ENCODE results near the gene CKLF.

CKLF gene

DNA sequence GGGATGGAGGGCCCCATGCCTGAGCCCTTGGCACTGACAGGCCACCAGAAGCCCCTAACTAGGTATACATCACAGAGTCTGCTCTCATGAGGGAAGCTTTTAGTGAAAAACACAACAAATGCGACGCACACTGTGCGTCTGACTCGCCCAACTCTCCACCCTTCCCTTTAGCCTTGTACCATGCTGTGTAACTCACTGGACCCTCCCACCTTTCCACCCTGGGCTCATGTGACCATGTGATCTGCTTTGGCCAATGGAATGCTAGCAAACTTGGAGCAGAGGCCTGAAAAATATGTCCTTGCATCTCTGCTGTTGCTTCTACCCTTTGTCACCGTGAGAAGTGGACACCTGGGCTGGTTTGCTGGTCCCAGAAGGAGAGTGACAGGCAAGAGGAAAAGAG lies 24.1 kb upstream of the CKLF start:
- TF ChIP-seq CTCF (IDR thresholded peaks at IDR 0.05; ENCODE audit: insufficient read depth, low read length, poor library complexity, severe bottlenecking) (no peak), EZH2phosphoT487 (conservative IDR thresholded peaks at IDR 0.05; ENCODE audit: low read length) (no peak)
- H3F3A ChIP-seq (ENCODE audit: insufficient read depth): peaks cover 11% of the 10 kb centered on the region
- H4K20me1 ChIP-seq (ENCODE audit: low read depth, low read length): no peaks in the 10 kb centered on the region
- H3K27ac ChIP-seq (ENCODE audit: low read depth, low read length): no peak overlapping the region
- H3K27me3 ChIP-seq (ENCODE audit: low read length): no peaks in the 10 kb centered on the region
- H2AFZ ChIP-seq (ENCODE audit: low read depth, low read length, severe bottlenecking): no peak overlapping the region
- H3K79me2 ChIP-seq (ENCODE audit: insufficient read depth, low read length): no peaks in the 10 kb centered on the region
- no peaks in the 10 kb centered on the region for H3K9me3 ChIP-seq (ENCODE audit: insufficient read depth, low read length)
- no peak overlapping the region for H3K4me2 ChIP-seq (ENCODE audit: low read depth, low read length, poor library complexity, severe bottlenecking)
- H3K36me3 ChIP-seq (ENCODE audit: low read length): no peaks in the 10 kb centered on the region
- no peak overlapping the region for H3K4me3 ChIP-seq (ENCODE audit: insufficient read depth, low read length, poor library complexity, severe bottlenecking)
- H3K9ac ChIP-seq (ENCODE audit: low read length): no peak overlapping the region
- H3K9me2 ChIP-seq (replicated peaks; ENCODE audit: insufficient read depth, low read length): no peaks in the 10 kb centered on the region

DNA sequence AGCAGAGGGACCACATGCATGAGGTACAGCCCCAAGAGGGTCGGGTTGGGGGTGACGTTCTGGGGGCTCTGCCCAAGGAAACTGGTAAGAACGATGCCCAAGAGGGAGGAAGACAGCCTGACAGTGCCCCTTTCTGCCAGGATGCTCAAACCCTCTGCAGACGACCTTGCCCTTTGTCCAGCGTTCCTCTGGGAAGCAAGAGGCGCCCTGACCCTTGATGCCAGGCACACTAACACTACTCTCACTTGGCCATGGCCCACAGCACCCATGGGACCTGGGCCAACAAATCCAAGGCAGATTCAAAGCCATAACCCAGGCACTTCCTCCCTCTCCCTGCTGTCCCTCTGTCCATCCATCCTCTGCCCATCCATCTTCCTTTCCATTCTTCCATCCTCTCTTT lies 22.9 kb upstream of the CKLF start:
- no peaks in the 10 kb centered on the region for H3K36me3 ChIP-seq (ENCODE audit: low read length)

DNA sequence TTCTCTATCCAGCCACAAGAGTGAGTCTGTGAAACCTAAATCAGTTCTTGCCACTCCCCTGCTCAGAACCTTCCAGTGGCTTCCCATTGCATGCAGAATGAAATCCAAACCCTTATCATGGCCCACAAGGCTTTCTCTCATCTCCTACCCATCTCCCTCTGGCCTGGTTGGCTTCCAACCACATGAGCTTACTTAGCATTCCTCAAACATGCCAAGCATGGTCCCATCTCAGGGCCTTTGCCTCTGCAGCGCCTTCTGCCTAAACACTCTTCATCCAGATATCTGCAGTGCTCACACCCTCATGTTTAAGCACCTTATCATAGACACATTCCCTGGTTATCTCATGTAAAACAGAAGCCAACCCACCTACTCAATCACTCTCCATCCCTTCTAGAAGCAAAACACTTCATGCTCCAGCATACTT lies 18.0 kb upstream of the CKLF start:
- no peaks in the 10 kb centered on the region for H3K79me2 ChIP-seq (ENCODE audit: insufficient read depth, low read length)
- H3F3A ChIP-seq (ENCODE audit: insufficient read depth): no peaks in the 10 kb centered on the region
- no peak overlapping the region for H3K9ac ChIP-seq (ENCODE audit: low read length)
- no peak overlapping the region for H3K4me2 ChIP-seq (ENCODE audit: low read depth, low read length, poor library complexity, severe bottlenecking)
- H3K9me3 ChIP-seq (ENCODE audit: insufficient read depth, low read length): no peaks in the 10 kb centered on the region
- no peaks in the 10 kb centered on the region for H3K36me3 ChIP-seq (ENCODE audit: low read length)
- H3K27me3 ChIP-seq (ENCODE audit: low read length): no peaks in the 10 kb centered on the region
- H2AFZ ChIP-seq (ENCODE audit: low read depth, low read length, severe bottlenecking): no peak overlapping the region
- H3K27ac ChIP-seq (ENCODE audit: low read depth, low read length): no peak overlapping the region
- H3K9me2 ChIP-seq (replicated peaks; ENCODE audit: insufficient read depth, low read length): no peaks in the 10 kb centered on the region
- no peak for TF ChIP-seq EZH2phosphoT487 (conservative IDR thresholded peaks at IDR 0.05; ENCODE audit: low read length)
- TF ChIP-seq CTCF (IDR thresholded peaks at IDR 0.05; ENCODE audit: insufficient read depth, low read length, poor library complexity, severe bottlenecking): no peak
- no peaks in the 10 kb centered on the region for H4K20me1 ChIP-seq (ENCODE audit: low read depth, low read length)
- H3K4me3 ChIP-seq (ENCODE audit: insufficient read depth, low read length, poor library complexity, severe bottlenecking): no peak overlapping the region

More for the DNA sequence above, 22.9 kb upstream of the CKLF start:
- Histone ChIP-seq H3K4me3 (ENCODE audit: insufficient read depth, low read length, poor library complexity, severe bottlenecking) (no peak overlapping the region), H3K4me2 (ENCODE audit: low read depth, low read length, poor library complexity, severe bottlenecking) (no peak overlapping the region), H3F3A (ENCODE audit: insufficient read depth) (peaks cover 2% of the 10 kb centered on the region; the same call in 1 of the 2 replicates), H3K79me2 (ENCODE audit: insufficient read depth, low read length) (no peaks in the 10 kb centered on the region), H3K9me2 (replicated peaks; ENCODE audit: insufficient read depth, low read length) (no peaks in the 10 kb centered on the region), H3K9me3 (ENCODE audit: insufficient read depth, low read length) (no peaks in the 10 kb centered on the region), H3K9ac (ENCODE audit: low read length) (no peak overlapping the region), H3K27ac (ENCODE audit: low read depth, low read length) (no peak overlapping the region), H4K20me1 (ENCODE audit: low read depth, low read length) (no peaks in the 10 kb centered on the region), H2AFZ (ENCODE audit: low read depth, low read length, severe bottlenecking) (no peak overlapping the region), H3K27me3 (ENCODE audit: low read length) (no peaks in the 10 kb centered on the region)
- TF ChIP-seq EZH2phosphoT487 (conservative IDR thresholded peaks at IDR 0.05; ENCODE audit: low read length) (no peak), CTCF (IDR thresholded peaks at IDR 0.05; ENCODE audit: insufficient read depth, low read length, poor library complexity, severe bottlenecking) (no peak)
